SU-DHL-6 (cell line): ENCODE measurements around the gene ARHGAP20.

ENCODE experiments used
- H2AFZ ChIP-seq: fragments of 200-600 bp; sonication (generic); 2 replicates; pipeline ENCODE4 v1.6.1; 2014; ENCODE audit warnings: low read depth, mild to moderate bottlenecking, moderate library complexity, mixed read lengths, antibody characterized with exemption, low read length; ENCODE audit not compliant: severe bottlenecking
- H3F3A ChIP-seq: fragments of 200-600 bp; shearing (Covaris generic); 2 replicates; pipeline ENCODE4 v1.6.0; 2016; ENCODE audit warnings: antibody characterized with exemption, mild to moderate bottlenecking; ENCODE audit not compliant: insufficient read depth
- H3K27ac ChIP-seq: fragments of 200-600 bp; sonication (generic); 2 replicates; pipeline ENCODE4 v1.5.1; 2016; ENCODE audit warnings: low read depth, mild to moderate bottlenecking, low read length, moderate library complexity, mixed read lengths
- H3K27me3 ChIP-seq: fragments of 200-600 bp; sonication (generic), shearing (Covaris generic); 2 replicates; pipeline ENCODE4 v1.6.0; 2014; ENCODE audit warnings: mild to moderate bottlenecking, low read length
- H3K36me3 ChIP-seq: fragments of 200-600 bp; sonication (generic); 2 replicates; pipeline ENCODE4 v1.6.1; 2014; ENCODE audit warnings: mild to moderate bottlenecking, low read length, mixed read lengths
- H3K4me2 ChIP-seq: fragments of 300-600, 200-600 bp; shearing (Covaris generic), sonication (generic); 2 replicates; pipeline ENCODE4 v1.6.0; 2014; ENCODE audit warnings: low read length, low read depth, mild to moderate bottlenecking; ENCODE audit not compliant: poor library complexity, severe bottlenecking
- H3K4me3 ChIP-seq: fragments of 200-600 bp; sonication (generic); 2 replicates; pipeline ENCODE4 v1.5.1; 2014; ENCODE audit warnings: antibody characterized with exemption, low read length, mild to moderate bottlenecking, mixed read lengths; ENCODE audit not compliant: insufficient read depth, poor library complexity, severe bottlenecking
- H3K79me2 ChIP-seq: fragments of 200-600 bp; sonication (generic); 2 replicates; pipeline ENCODE4 v1.6.1; 2014; ENCODE audit warnings: mild to moderate bottlenecking, low read length, moderate library complexity; ENCODE audit not compliant: insufficient read depth
- H3K9ac ChIP-seq: fragments of 200-600 bp; sonication (generic); 2 replicates; pipeline ENCODE4 v1.7.0; 2014; ENCODE audit warnings: mild to moderate bottlenecking, low read length
- H3K9me2 ChIP-seq: fragments of 200-600 bp; sonication (generic); replicated peaks from 2 replicates; pipeline ENCODE4 v1.6.1; 2014; ENCODE audit warnings: low read length; ENCODE audit not compliant: insufficient read depth
- H3K9me3 ChIP-seq: fragments of 200-600 bp; sonication (generic); 2 replicates; pipeline ENCODE4 v1.6.1; 2014; ENCODE audit warnings: low read length, mixed read lengths; ENCODE audit not compliant: insufficient read depth
- H4K20me1 ChIP-seq: fragments of 200-600 bp; sonication (generic); 2 replicates; pipeline ENCODE4 v1.6.1; 2014; ENCODE audit warnings: low read depth, mild to moderate bottlenecking, antibody characterized with exemption, low read length, moderate library complexity, mixed read lengths
- CTCF ChIP-seq: fragments of 200-600 bp; sonication (generic); IDR thresholded peaks from one replicate; pipeline ENCODE4 v1.5.1; 2017; ENCODE audit warnings: antibody characterized with exemption, mild to moderate bottlenecking, low read length, moderate library complexity; ENCODE audit not compliant: insufficient read depth, poor library complexity, severe bottlenecking
- EZH2phosphoT487 ChIP-seq: fragments of 200-600 bp; sonication (generic), shearing (Covaris generic); conservative IDR thresholded peaks from 2 replicates; pipeline ENCODE4 v1.6.1; 2018; ENCODE audit warnings: mild to moderate bottlenecking, antibody characterized with exemption, low read length, moderate library complexity, mixed read lengths

Gene ARHGAP20

GRCh38 chr11:110665689-110666465, 46.4 kb downstream of the ARHGAP20 start:
- no peaks in the 10 kb centered on the region for H3K36me3 ChIP-seq
- H3K4me2 ChIP-seq, result no peak overlapping the region
- no peak for TF ChIP-seq CTCF
- no peak for TF ChIP-seq EZH2phosphoT487
- no peaks in the 10 kb centered on the region for H3F3A ChIP-seq
- H3K27ac ChIP-seq, result no peak overlapping the region
- no peaks in the 10 kb centered on the region for H3K79me2 ChIP-seq
- H3K4me3 ChIP-seq, result no peak overlapping the region
- H3K9ac ChIP-seq, result no peak overlapping the region
- no peaks in the 10 kb centered on the region for H4K20me1 ChIP-seq
- no peaks in the 10 kb centered on the region for H3K27me3 ChIP-seq
- no peak overlapping the region for H2AFZ ChIP-seq
- no peaks in the 10 kb centered on the region for H3K9me3 ChIP-seq
- H3K9me2 ChIP-seq, result no peaks in the 10 kb centered on the region

GRCh38 chr11:110655967-110656366, 56.3 kb downstream of the ARHGAP20 start:
- no peaks in the 10 kb centered on the region for H3K79me2 ChIP-seq
- H3K9me3 ChIP-seq, result no peaks in the 10 kb centered on the region; the same call in 1 of the 2 replicates
- no peak for TF ChIP-seq CTCF
- TF ChIP-seq EZH2phosphoT487, result no peak
- H3K27ac ChIP-seq, result no peak overlapping the region
- no peak overlapping the region for H3K4me2 ChIP-seq
- H3K9me2 ChIP-seq, result no peaks in the 10 kb centered on the region
- H2AFZ ChIP-seq, result no peak overlapping the region
- no peaks in the 10 kb centered on the region for H4K20me1 ChIP-seq
- H3K9ac ChIP-seq, result no peak overlapping the region
- H3K4me3 ChIP-seq, result no peak overlapping the region
- no peaks in the 10 kb centered on the region for H3K36me3 ChIP-seq
- no peaks in the 10 kb centered on the region for H3K27me3 ChIP-seq
- H3F3A ChIP-seq, result no peaks in the 10 kb centered on the region

GRCh38 chr11:110654456-110654855, 57.8 kb downstream of the ARHGAP20 start:
- no peak overlapping the region for H2AFZ ChIP-seq
- no peak overlapping the region for H3K9ac ChIP-seq
- no peak for TF ChIP-seq CTCF
- TF ChIP-seq EZH2phosphoT487, result no peak
- no peaks in the 10 kb centered on the region for H3K79me2 ChIP-seq
- no peaks in the 10 kb centered on the region for H4K20me1 ChIP-seq
- no peaks in the 10 kb centered on the region for H3F3A ChIP-seq
- H3K9me3 ChIP-seq, result no peaks in the 10 kb centered on the region; the same call in 1 of the 2 replicates
- no peak overlapping the region for H3K4me2 ChIP-seq
- no peak overlapping the region for H3K4me3 ChIP-seq
- no peak overlapping the region for H3K27ac ChIP-seq
- H3K27me3 ChIP-seq, result no peaks in the 10 kb centered on the region
- no peaks in the 10 kb centered on the region for H3K9me2 ChIP-seq
- H3K36me3 ChIP-seq, result no peaks in the 10 kb centered on the region
